SK-N-SH treated with all-trans-retinoic acid at 6 μM for 48 hours (cell line): ENCODE results near the gene TPBGL.

Experiments used
- ARNTL ChIP-seq: fragments of 450-650 bp; formaldehyde crosslinking; IDR thresholded peaks from 2 replicates; pipeline ENCODE4 v1.5.0; 2020; ENCODE audit warnings: low read depth, mild to moderate bottlenecking, moderate library complexity, borderline replicate concordance
- BACH2 ChIP-seq: fragments of 250-450 bp; sonication (Bioruptor Pico); IDR thresholded peaks from 2 replicates; pipeline ENCODE4 v1.9.0; 2021; ENCODE audit warnings: mild to moderate bottlenecking, borderline replicate concordance
- CSDC2 ChIP-seq: fragments of 250-450 bp; sonication (Bioruptor Pico); IDR thresholded peaks from 2 replicates; pipeline ENCODE4 v1.5.0; 2020; ENCODE audit warnings: mild to moderate bottlenecking, moderate library complexity
- OSR1 ChIP-seq: fragments of 250-450 bp; sonication (Bioruptor Pico); IDR thresholded peaks from 2 replicates; pipeline ENCODE4 v1.8.0; 2022; ENCODE audit warnings: moderate library complexity, mild to moderate bottlenecking, inconsistent platforms
- PPARA ChIP-seq: fragments of 250-450 bp; sonication (Bioruptor Pico); IDR thresholded peaks from 2 replicates; pipeline ENCODE4 v1.5.0; 2020; ENCODE audit warnings: mild to moderate bottlenecking, borderline replicate concordance
- SNAI2 ChIP-seq: fragments of 250-450 bp; sonication (Bioruptor Pico); IDR thresholded peaks from 2 replicates; pipeline ENCODE4 v1.5.0; 2020; ENCODE audit warnings: mild to moderate bottlenecking, moderate library complexity
- TCF4 ChIP-seq: fragments of 250-450 bp; sonication (Bioruptor Pico); IDR thresholded peaks from 2 replicates; pipeline ENCODE4 v1.8.0; 2021; ENCODE audit warnings: mild to moderate bottlenecking, moderate library complexity, borderline replicate concordance
- ZC3H10 ChIP-seq: fragments of 250-450 bp; sonication (Bioruptor Pico); IDR thresholded peaks from 2 replicates; pipeline ENCODE4 v1.5.1; 2021; ENCODE audit warnings: mild to moderate bottlenecking, moderate library complexity
- ZFP3 ChIP-seq: fragments of 250-450 bp; sonication (Bioruptor Pico); IDR thresholded peaks from 2 replicates; pipeline ENCODE4 v1.5.0; 2020; ENCODE audit warnings: mild to moderate bottlenecking, moderate library complexity
- ZFP30 ChIP-seq: fragments of 450-650 bp; formaldehyde crosslinking; IDR thresholded peaks from 2 replicates; pipeline ENCODE4 v1.5.0; 2022; ENCODE audit warnings: mild to moderate bottlenecking, moderate library complexity
- ZNF565 ChIP-seq: fragments of 450-650 bp; formaldehyde crosslinking; conservative IDR thresholded peaks from 2 replicates; pipeline ENCODE4 v1.5.0; 2020; ENCODE audit warnings: low read depth, mild to moderate bottlenecking, moderate library complexity
- ZNF70 ChIP-seq: fragments of 450-650 bp; formaldehyde crosslinking; IDR thresholded peaks from 2 replicates; pipeline ENCODE4 v1.5.0; 2020; ENCODE audit warnings: mild to moderate bottlenecking, moderate library complexity
- ZNF8 ChIP-seq: fragments of 450-650 bp; formaldehyde crosslinking; IDR thresholded peaks from 2 replicates; pipeline ENCODE4 v1.5.0; 2020; ENCODE audit warnings: mild to moderate bottlenecking, moderate library complexity
- TF ChIP-seq, protein P1 (sequence below): fragments of 250-450 bp; sonication (Bioruptor Pico); IDR thresholded peaks from 2 replicates; pipeline ENCODE4 v1.5.1; 2021; ENCODE audit warnings: mild to moderate bottlenecking, moderate library complexity

DNA sequence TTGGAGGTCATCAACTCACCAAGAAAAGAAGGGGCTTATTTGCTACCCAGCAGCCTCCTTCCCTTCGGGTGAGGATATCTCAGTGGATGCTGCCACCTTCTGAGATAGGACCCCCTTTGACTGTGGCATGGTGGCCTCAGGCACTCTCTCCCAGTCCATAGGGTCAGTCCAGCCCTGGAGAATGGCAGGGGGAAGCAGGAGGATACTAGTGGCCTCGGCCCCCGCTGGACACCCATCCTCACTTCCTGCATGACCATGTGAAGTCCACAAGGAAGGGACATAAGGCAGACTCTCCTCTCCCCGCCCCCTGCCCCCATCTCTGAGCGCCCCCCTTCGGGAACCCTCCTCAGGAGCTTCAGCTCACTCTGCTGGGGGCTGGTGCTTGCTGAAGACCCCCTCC, 24.4 kb downstream of the TPBGL start:
- TF ChIP-seq ARNTL (no peak), ZNF565 (no peak), OSR1 (no peak), ZNF70 (CRISPR knock-in tag) (no peak), BACH2 (CRISPR knock-in tag) (no peak), ZC3H10 (CRISPR knock-in tag) (no peak), ZFP30 (CRISPR knock-in tag) (no peak), TCF4 (CRISPR knock-in tag) (no peak), ZNF8 (CRISPR knock-in tag) (no peak), ZFP3 (CRISPR knock-in tag) (no peak), CSDC2 (CRISPR knock-in tag) (no peak), SNAI2 (CRISPR knock-in tag) (no peak), PPARA (no peak)
- TF ChIP-seq, protein P1, sequence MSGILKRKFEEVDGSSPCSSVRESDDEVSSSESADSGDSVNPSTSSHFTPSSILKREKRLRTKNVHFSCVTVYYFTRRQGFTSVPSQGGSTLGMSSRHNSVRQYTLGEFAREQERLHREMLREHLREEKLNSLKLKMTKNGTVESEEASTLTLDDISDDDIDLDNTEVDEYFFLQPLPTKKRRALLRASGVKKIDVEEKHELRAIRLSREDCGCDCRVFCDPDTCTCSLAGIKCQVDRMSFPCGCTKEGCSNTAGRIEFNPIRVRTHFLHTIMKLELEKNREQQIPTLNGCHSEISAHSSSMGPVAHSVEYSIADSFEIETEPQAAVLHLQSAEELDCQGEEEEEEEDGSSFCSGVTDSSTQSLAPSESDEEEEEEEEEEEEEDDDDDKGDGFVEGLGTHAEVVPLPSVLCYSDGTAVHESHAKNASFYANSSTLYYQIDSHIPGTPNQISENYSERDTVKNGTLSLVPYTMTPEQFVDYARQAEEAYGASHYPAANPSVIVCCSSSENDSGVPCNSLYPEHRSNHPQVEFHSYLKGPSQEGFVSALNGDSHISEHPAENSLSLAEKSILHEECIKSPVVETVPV (CRISPR knock-in tag): no peak
